Activated T-cell treated with anti-CD3 and anti-CD28 coated beads, Interleukin-2, amount 50 U/mL, for 4 hours (primary cell): ENCODE data around the gene OR5K1. TPM values are rescaled to one million over a fixed set of nuclear protein-coding genes. Genes with fewer than 3 reads are reported as not detected.

ENCODE experiments used
- ATAC-seq, 2 donors: fragments of 200-7000 bp; cut with Tn5 transposase; one replicate each; pipeline ENCODE4 v1.10.0; 2021
- DNase-seq: peaks from one replicate; pipeline ENCODE4 v3.0.0-alpha.2; 2020
- H3K27me3 Mint-ChIP-seq: one replicate; pipeline ENCODE4 v1.8.0; 2021; ENCODE audit warnings: low read depth, mixed read lengths
- H3K36me3 Mint-ChIP-seq: one replicate; pipeline ENCODE4 v1.8.0; 2022; ENCODE audit warnings: mixed read lengths; ENCODE audit not compliant: insufficient read depth
- H3K4me1 Mint-ChIP-seq: one replicate; pipeline ENCODE4 v1.8.0; 2021; ENCODE audit warnings: low read depth, mixed read lengths
- H3K4me3 Mint-ChIP-seq: one replicate; pipeline ENCODE4 v1.8.0; 2021; ENCODE audit warnings: mild to moderate bottlenecking, moderate library complexity, mixed read lengths
- H3K9me3 Mint-ChIP-seq: one replicate; pipeline ENCODE4 v1.8.0; 2021; ENCODE audit warnings: mixed read lengths
- total RNA-seq, 3 donors: library from RNA; stranded (reverse); gene quantifications; one replicate each; pipeline ENCODE4 v1.2.1, GENCODE V29; 2021

Gene OR5K1
- total RNA-seq, 3 donors from 2014 or later: not detected

DNA sequence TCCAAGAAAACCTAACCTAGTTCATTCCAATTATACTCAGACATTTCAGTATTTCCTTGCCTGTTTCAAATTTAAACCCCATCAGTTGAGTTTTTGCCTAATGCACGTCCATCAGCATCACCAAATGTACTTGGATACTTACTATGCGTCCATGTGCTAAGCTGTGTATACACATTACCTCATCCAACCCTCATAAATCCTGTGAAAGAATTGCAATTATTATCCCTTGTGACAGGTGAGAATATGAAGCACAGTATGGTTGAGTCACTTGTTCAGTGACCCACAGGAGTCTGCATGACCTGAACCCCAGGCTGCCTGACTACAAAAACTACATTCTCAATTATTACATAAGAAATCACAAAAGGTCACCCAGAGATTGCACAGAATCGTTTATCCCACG is 37.0 kb downstream of the OR5K1 start:
- Mint-ChIP-seq H3K9me3 (no peaks in the 10 kb centered on the region), H3K27me3 (no peaks in the 10 kb centered on the region), H3K4me3 (no peak overlapping the region), H3K4me1 (peaks cover 3% of the 10 kb centered on the region), H3K36me3 (peaks cover 11% of the 10 kb centered on the region)
- no peak for DNase-seq
- ATAC-seq: no peak

DNA sequence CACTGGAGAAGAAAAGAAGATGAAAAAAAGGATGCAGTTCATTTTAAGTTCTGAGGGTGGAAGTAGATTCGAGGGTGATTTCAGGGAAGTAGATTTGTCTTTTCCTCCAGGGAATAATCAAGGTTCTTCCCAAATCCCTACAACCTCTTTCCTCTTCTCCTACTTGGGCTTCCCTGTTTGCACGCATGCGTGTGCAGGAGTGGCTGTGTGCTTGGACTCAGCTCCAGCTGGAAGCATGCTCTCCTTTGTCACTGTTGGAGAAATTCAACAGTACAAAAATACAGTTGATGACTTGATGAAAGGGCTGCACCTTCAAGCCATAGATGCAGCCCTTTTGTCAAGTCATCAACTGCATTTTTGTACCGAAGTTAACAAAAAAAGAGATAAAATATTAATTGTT is 38.3 kb downstream of the OR5K1 start:
- Mint-ChIP-seq H3K27me3 (no peaks in the 10 kb centered on the region), H3K4me3 (no peak overlapping the region), H3K9me3 (no peaks in the 10 kb centered on the region), H3K36me3 (peaks cover 15% of the 10 kb centered on the region), H3K4me1 (peaks cover 3% of the 10 kb centered on the region)
- ATAC-seq (no peak), DNase-seq (no peak)

DNA sequence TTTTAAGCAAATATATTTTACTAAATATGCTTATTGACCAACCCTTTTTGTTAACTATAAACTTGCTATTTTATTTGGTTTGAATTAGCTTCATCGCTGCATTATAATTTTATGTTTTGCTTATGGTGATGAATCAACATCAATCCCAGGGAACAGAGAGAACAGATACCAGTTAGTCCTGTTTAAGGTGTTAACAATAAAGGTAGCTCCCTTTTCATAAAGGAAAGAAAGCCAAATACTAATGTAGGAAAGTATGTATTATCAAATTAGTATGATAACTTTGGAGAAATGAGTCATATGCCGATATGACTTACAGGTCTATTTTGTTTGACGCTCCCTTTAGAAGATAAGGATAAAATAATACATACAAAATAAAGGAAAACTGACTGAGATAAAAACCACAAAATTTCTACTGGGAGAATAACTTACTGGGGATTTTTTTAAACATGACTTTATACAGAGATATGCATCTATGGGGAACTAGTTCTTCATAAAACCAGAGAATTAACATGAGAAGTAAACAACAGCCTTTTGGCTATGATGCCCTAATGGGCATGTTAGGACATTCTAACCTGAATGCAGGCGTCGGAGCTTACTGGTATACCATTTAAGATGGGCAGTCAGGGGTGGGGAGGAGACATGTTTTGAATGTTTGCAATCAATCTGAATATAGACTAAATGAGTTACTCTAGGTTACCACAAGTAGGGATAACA is 39.0 kb downstream of the OR5K1 start:
- H3K4me3 Mint-ChIP-seq: no peak overlapping the region

DNA sequence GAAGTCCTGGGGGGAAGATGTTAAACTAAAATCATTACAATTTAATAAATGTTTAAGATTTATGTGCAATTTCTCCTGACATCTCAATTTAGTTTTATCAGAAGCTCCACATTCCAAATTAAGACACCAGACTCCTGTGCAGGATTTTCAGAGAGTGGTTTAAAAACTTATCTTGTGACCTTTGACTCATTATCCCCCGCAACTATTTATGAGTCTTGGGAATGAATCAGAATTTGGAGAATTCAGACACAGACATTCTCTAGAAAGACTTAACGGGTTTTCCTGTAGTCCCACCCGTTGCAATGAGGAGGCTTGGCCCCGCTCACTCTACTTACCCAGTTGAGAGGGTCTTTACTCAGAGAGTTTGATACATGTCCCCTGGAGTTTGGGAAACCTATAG is 41.5 kb downstream of the OR5K1 start:
- ATAC-seq (no peak), DNase-seq (no peak)
- Mint-ChIP-seq H3K4me1 (peaks cover 13% of the 10 kb centered on the region), H3K27me3 (no peaks in the 10 kb centered on the region), H3K36me3 (peaks cover 41% of the 10 kb centered on the region), H3K9me3 (no peaks in the 10 kb centered on the region), H3K4me3 (no peak overlapping the region)

More for the DNA sequence above, 39.0 kb downstream of the OR5K1 start:
- Mint-ChIP-seq H3K4me1 (peaks cover 3% of the 10 kb centered on the region), H3K36me3 (peaks cover 23% of the 10 kb centered on the region), H3K9me3 (no peaks in the 10 kb centered on the region), H3K27me3 (no peaks in the 10 kb centered on the region)
- no peak for DNase-seq
- ATAC-seq: no peak

DNA sequence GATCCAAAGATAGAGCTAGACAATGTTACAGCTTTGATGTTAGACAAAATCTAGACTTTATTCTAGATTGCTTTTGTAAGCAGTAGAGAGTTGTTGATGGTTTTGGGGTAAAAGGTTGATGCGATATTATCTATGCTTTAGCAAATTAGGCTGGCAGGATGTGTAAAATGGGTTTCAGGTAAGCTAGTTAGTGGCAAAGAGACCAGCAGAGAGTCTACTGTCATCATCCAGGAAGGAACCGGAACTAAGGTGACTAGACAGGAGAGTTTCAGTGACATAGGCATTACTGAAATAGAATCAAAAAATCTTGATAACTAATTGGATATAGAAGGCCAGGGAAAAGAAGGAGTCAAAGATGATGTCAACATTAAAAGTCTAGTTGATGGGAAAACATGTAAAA is 45.6 kb downstream of the OR5K1 start:
- Mint-ChIP-seq H3K9me3 (no peaks in the 10 kb centered on the region), H3K4me1 (peaks cover 24% of the 10 kb centered on the region), H3K36me3 (peaks cover 55% of the 10 kb centered on the region), H3K27me3 (no peaks in the 10 kb centered on the region), H3K4me3 (no peak overlapping the region)
- peak in 1 of 2 donors; percentile 27 for ATAC-seq
- no peak for DNase-seq

DNA sequence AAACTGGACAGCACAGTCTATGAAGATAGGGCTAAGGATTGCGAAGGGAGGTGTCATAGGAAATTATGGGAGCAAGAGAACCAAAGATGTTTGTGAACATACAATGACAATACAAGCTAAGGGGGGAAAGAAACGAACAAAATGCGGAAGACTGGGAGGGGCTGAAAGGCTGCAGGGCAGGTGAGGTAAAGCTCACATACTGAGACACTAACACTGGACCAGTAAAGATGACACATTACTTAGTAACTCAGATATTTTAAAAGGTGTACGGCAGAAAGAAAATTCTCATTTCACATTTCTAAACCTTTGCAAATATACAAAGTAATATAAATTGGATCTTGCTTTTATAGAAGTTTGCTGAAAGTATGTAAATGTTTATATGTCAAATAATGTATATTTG is 49.6 kb downstream of the OR5K1 start:
- ATAC-seq (no peak), DNase-seq (no peak)
- H3K9me3 Mint-ChIP-seq: no peaks in the 10 kb centered on the region
- H3K4me3 Mint-ChIP-seq: no peak overlapping the region
- H3K4me1 Mint-ChIP-seq: peaks cover 46% of the 10 kb centered on the region
- H3K36me3 Mint-ChIP-seq: peaks cover 68% of the 10 kb centered on the region
- no peaks in the 10 kb centered on the region for H3K27me3 Mint-ChIP-seq

DNA sequence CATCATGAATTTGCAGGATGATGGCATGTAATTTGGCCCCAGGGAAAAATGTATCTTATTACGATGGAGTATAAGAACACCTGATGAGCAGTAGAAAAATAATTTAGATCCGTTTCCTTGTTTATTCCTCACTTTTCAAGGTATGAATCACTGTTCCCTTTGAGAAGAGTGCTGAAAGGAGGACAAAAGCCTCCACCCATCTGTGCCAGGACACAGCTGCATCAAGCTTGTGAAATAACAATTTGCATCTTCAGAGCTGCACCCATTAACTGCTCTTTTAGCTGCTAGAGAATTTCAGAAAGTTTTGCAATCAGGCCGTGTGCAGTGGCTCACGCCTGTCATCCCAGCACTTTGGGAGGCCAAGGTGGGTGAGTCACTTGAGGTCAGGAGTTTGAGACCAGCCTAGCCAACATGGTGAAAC is 50.1 kb downstream of the OR5K1 start:
- no peak overlapping the region for H3K4me3 Mint-ChIP-seq
- H3K9me3 Mint-ChIP-seq: no peaks in the 10 kb centered on the region
- no peaks in the 10 kb centered on the region for H3K27me3 Mint-ChIP-seq
- DNase-seq (no peak), ATAC-seq (peak in 1 of 2 donors; percentile 33)
- peaks cover 66% of the 10 kb centered on the region for H3K36me3 Mint-ChIP-seq
- H3K4me1 Mint-ChIP-seq: peaks cover 49% of the 10 kb centered on the region

DNA sequence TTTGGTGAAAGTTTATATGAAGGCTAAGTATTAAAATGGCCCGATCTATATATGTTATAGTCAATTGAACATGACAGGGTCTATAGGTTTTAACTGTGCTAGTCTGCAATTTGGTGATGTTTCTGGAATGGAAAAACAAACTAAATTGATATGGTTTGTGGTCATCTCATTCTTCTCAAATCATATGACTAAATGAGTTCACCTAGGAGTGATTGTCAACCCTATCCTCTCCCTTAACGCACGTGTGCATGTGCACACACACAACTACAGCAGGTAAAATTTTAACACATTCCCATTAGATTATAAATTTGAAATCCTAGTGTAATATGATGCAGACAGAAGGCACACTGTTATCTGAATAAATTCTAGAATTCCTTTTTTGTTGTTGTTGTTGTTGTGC is 50.7 kb downstream of the OR5K1 start:
- H3K4me3 Mint-ChIP-seq: no peak overlapping the region
- ATAC-seq: no peak
- peaks cover 49% of the 10 kb centered on the region for H3K4me1 Mint-ChIP-seq
- DNase-seq: no peak
- H3K36me3 Mint-ChIP-seq: peaks cover 66% of the 10 kb centered on the region
- H3K9me3 Mint-ChIP-seq: no peaks in the 10 kb centered on the region
- H3K27me3 Mint-ChIP-seq: no peaks in the 10 kb centered on the region

DNA sequence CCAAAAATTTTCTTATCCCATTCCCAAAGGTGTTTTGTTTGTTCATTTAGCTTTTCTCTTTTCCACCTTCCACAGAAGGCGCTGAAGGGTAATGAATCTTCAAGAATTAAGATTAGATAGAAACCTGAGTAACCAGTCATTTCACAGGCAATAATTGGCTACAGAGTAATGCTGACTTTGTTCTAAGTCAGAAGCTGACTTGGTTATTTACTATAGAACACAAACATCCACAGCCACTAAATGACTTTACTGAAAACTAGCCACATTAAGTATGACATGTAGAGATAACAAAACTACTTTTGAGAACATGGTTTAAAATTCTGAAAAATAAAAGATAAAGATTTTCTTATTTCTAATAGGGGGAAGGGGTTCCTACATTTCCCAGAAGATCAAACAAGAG is 51.9 kb downstream of the OR5K1 start:
- peaks cover 58% of the 10 kb centered on the region for H3K4me1 Mint-ChIP-seq
- no peaks in the 10 kb centered on the region for H3K9me3 Mint-ChIP-seq
- no peak for DNase-seq
- peaks cover 70% of the 10 kb centered on the region for H3K36me3 Mint-ChIP-seq
- H3K27me3 Mint-ChIP-seq: no peaks in the 10 kb centered on the region
- ATAC-seq: no peak
- H3K4me3 Mint-ChIP-seq: no peak overlapping the region

DNA sequence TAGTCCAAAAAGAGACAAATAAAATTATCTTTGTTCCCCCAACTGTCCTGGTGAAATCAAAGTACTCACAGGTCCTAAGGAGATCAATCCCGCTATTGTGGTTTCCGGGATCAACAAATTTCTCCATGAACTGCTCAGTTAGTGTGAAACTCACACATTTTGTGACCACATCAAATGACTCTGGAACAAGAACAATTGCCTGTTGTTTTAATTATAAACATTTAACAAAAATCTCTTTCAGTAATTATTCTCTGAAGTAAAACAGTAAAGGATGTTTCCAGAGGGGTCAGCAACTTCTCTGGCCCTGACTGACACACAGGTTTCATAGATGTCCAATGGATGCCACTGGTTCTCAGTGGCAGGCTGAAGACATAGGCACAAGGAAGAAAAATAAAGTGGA is 55.8 kb downstream of the OR5K1 start:
- H3K4me3 Mint-ChIP-seq: peak overlapping the region; percentile 92
- H3K27me3 Mint-ChIP-seq: no peaks in the 10 kb centered on the region
- H3K4me1 Mint-ChIP-seq: peaks cover 67% of the 10 kb centered on the region
- H3K9me3 Mint-ChIP-seq: no peaks in the 10 kb centered on the region
- DNase-seq (no peak), ATAC-seq (no peak)
- peaks cover 64% of the 10 kb centered on the region for H3K36me3 Mint-ChIP-seq

DNA sequence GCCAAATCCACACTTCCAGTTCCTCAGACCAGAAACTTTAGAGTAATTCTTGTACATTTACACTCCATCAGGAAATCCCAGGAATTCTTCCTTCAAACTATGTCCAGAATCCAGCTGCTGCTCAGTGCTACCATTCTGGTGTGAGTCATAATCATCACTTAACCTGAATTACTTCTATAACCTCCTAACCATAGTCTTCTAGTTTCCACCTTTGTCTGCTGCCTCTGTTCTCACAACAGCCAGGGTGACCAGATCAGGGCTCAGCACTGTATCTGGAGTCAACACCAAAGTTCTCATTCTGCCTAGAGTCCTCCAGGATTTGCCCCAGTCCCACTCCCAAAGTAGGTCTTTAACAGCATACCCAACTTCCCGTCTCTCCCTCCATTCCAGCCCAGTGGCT is 56.4 kb downstream of the OR5K1 start:
- no peaks in the 10 kb centered on the region for H3K27me3 Mint-ChIP-seq
- DNase-seq (no peak), ATAC-seq (no peak)
- H3K9me3 Mint-ChIP-seq: no peaks in the 10 kb centered on the region
- peaks cover 60% of the 10 kb centered on the region for H3K36me3 Mint-ChIP-seq
- peaks cover 64% of the 10 kb centered on the region for H3K4me1 Mint-ChIP-seq
- peak overlapping the region; percentile 92 for H3K4me3 Mint-ChIP-seq

DNA sequence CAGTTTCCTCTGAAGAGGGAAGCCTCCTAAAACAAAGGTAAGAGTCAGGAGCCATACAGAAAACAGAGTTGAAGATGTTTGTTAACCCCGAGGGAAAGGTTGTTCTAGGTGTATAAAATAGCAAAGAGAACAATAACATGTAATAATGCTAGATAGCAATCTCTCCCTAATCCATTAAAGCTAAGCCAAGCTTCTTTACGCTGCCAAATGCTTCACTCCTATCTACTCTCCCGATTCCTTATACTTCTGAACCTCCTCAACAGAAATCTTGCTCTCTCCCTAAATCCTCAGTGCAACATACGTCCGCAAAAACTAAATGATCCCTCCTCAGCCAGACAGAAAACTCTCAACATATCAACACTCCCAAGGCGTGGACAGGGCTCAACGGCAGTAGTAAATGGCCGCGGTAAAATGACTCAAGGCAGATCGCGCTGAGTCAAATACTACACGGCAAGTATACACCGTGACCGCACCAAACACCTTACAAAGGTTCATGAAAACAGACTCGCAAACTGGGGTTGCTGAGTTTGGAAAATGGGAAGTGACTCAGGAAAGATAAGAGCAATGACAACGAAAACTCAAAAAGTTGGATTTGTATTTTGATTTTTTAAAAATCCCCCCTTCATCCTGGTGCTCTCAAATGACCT is 59.0 kb downstream of the OR5K1 start:
- H3K4me1 Mint-ChIP-seq: peaks cover 52% of the 10 kb centered on the region
- no peaks in the 10 kb centered on the region for H3K9me3 Mint-ChIP-seq
- ATAC-seq (peak; percentile 62 to 67), DNase-seq (peak; percentile 41)
- peaks cover 43% of the 10 kb centered on the region for H3K36me3 Mint-ChIP-seq
- H3K27me3 Mint-ChIP-seq: no peaks in the 10 kb centered on the region
- H3K4me3 Mint-ChIP-seq: peak overlapping the region; percentile 92
